HL-60/S4 treated with phorbol 12-myristate 13-acetate at 8.2 ng/mL for 4 days and 3 days (cell line): ENCODE measurements around the gene CNR1.

ENCODE experiments used
- in situ Hi-C: fragments of 300-500 bp; cut with MboI; formaldehyde crosslinking; loops from 2 replicates; pipeline ENCODE4 v1.15.0; 2022; ENCODE audit warnings: low sequenced_read_pairs

CNR1 gene

GRCh38 chr6:88144637-88145297 lies 21.4 kb downstream of the CNR1 start:
- in situ Hi-C loops: no loop called here

- in situ Hi-C loops: no loop called here
Measured at GRCh38 chr6:88143421-88144157, 22.6 kb downstream of the CNR1 start.

- in situ Hi-C loops: no loop called here
Measured at GRCh38 chr6:88142297-88142668, 23.9 kb downstream of the CNR1 start.

GRCh38 chr6:88141561-88142296 lies 24.4 kb downstream of the CNR1 start:
- in situ Hi-C loops: no loop called here

- in situ Hi-C loops: no loop called here
Measured at GRCh38 chr6:88137915-88138314, 28.2 kb downstream of the CNR1 start.

GRCh38 chr6:88135578-88136114 lies 30.5 kb downstream of the CNR1 start:
- in situ Hi-C loops: no loop called here

GRCh38 chr6:88134575-88134974 lies 31.6 kb downstream of the CNR1 start:
- in situ Hi-C loops: no loop called here

- in situ Hi-C loops: no loop called here
Measured at GRCh38 chr6:88133718-88134117, 32.4 kb downstream of the CNR1 start.

- in situ Hi-C loops: no loop called here
Measured at GRCh38 chr6:88124925-88125557, 41.1 kb downstream of the CNR1 start.

GRCh38 chr6:88120635-88121034 lies 45.5 kb downstream of the CNR1 start:
- in situ Hi-C loops: no loop called here

- in situ Hi-C loops: no loop called here
Measured at GRCh38 chr6:88119769-88120168, 46.4 kb downstream of the CNR1 start.

- in situ Hi-C loops: no loop called here
Measured at GRCh38 chr6:88116276-88116675, 49.9 kb downstream of the CNR1 start.

GRCh38 chr6:88115307-88115706 lies 50.8 kb downstream of the CNR1 start:
- in situ Hi-C loops: no loop called here

GRCh38 chr6:88114838-88115237 lies 51.3 kb downstream of the CNR1 start:
- in situ Hi-C loops: no loop called here

GRCh38 chr6:88111991-88112390 lies 54.2 kb downstream of the CNR1 start:
- in situ Hi-C loops: no loop called here

GRCh38 chr6:88107241-88107640 lies 58.9 kb downstream of the CNR1 start:
- in situ Hi-C loops: no loop called here

- in situ Hi-C loops: no loop called here
Measured at GRCh38 chr6:88105741-88106340, 60.3 kb downstream of the CNR1 start.
